PC-3 (cell line): ENCODE results near the gene GAGE1. TPM values are rescaled to one million over a fixed set of nuclear protein-coding genes. Genes with fewer than 3 reads are reported as not detected.

Experiments
- ATAC-seq: fragments of 200-7000 bp; cut with Tn5 transposase; 2 replicates; pipeline ENCODE4 v1.9.1; 2020; ENCODE audit warnings: mild to moderate bottlenecking, moderate library complexity
- BruUV-seq: library from RNA; stranded (reverse); fragments of 400-500 nt; replicated peaks from 2 replicates; lab custom pipeline; 2021; lab: Mats Ljungman, UMichigan
- CTCF ChIA-PET: fragments of 300-600 bp; sonication (Branson Sonifier 250); formaldehyde crosslinking; loops from one replicate; lab custom pipeline; 2022; ENCODE audit warnings: antibody characterized with exemption; lab: Charles Lee
- POLR2A ChIA-PET: fragments of 300-600 bp; sonication (Branson Sonifier 250); formaldehyde crosslinking; loops from one replicate; lab custom pipeline; 2022; ENCODE audit warnings: antibody characterized with exemption; ENCODE audit not compliant: unreplicated experiment; lab: Charles Lee
- DNase-seq: peaks from one replicate; pipeline ENCODE4 v3.0.0-alpha.2; 2015
- H2AFZ ChIP-seq: fragments of 300-600 bp; sonication (generic); 2 replicates; pipeline ENCODE4 v1.6.0; 2016; ENCODE audit warnings: antibody characterized with exemption, low read length
- H3F3A ChIP-seq: fragments of 300-600 bp; sonication (generic); one replicate; pipeline ENCODE4 v1.6.0; 2017; ENCODE audit warnings: antibody characterized with exemption, low read length, control low read depth, mild to moderate bottlenecking; ENCODE audit not compliant: unreplicated experiment
- H3K27ac ChIP-seq: fragments of 300-600 bp; sonication (generic); 2 replicates; pipeline ENCODE4 v1.5.1; 2016; ENCODE audit warnings: mild to moderate bottlenecking, low read length
- H3K27me3 ChIP-seq: fragments of 300-600 bp; sonication (generic); 2 replicates; pipeline ENCODE4 v1.6.1; 2016; ENCODE audit warnings: low read length, mixed read lengths
- H3K36me3 ChIP-seq: fragments of 300-600 bp; sonication (generic); 2 replicates; pipeline ENCODE4 v1.6.1; 2016; ENCODE audit warnings: low read depth, mixed run types, low read length, mixed read lengths
- H3K4me1 ChIP-seq: fragments of 300-600 bp; sonication (generic); 2 replicates; pipeline ENCODE4 v1.5.1; 2016; ENCODE audit warnings: low read length; ENCODE audit not compliant: insufficient read depth
- H3K4me2 ChIP-seq: fragments of 300-600 bp; sonication (generic); 2 replicates; pipeline ENCODE4 v1.6.0; 2016; ENCODE audit warnings: low read length
- H3K4me3 ChIP-seq: fragments of 300-600 bp; sonication (generic); 2 replicates; pipeline ENCODE4 v1.5.1; 2016; ENCODE audit warnings: mild to moderate bottlenecking, low read length, mixed read lengths
- H3K79me2 ChIP-seq: fragments of 300-600 bp; sonication (generic); 2 replicates; pipeline ENCODE4 v1.6.1; 2017; ENCODE audit warnings: low read length, mixed read lengths
- H3K9ac ChIP-seq: fragments of 300-600 bp; sonication (generic); 2 replicates; pipeline ENCODE4 v1.6.0; 2016; ENCODE audit warnings: mild to moderate bottlenecking, low read length
- H3K9me2 ChIP-seq: fragments of 300-600 bp; sonication (generic); replicated peaks from 2 replicates; pipeline ENCODE4 v1.6.1; 2016; ENCODE audit warnings: mixed run types, low read length, mixed read lengths
- H3K9me3 ChIP-seq: fragments of 300-600 bp; sonication (generic); 2 replicates; pipeline ENCODE4 v1.6.1; 2016; ENCODE audit warnings: low read length, mixed read lengths
- H4K20me1 ChIP-seq: fragments of 300-600 bp; sonication (generic); 2 replicates; pipeline ENCODE4 v1.6.1; 2016; ENCODE audit warnings: low read length, mixed read lengths
- EZH2 ChIP-seq: fragments of 300-600 bp; sonication (generic); IDR thresholded peaks from one replicate; pipeline ENCODE4 v1.6.1; 2017; ENCODE audit warnings: antibody characterized with exemption, mild to moderate bottlenecking, low read length; ENCODE audit not compliant: unreplicated experiment
- EZH2phosphoT487 ChIP-seq: fragments of 300-600 bp; sonication (generic); IDR thresholded peaks from 2 replicates; pipeline ENCODE4 v1.6.1; 2018; ENCODE audit warnings: mild to moderate bottlenecking, antibody characterized with exemption, low read length, borderline replicate concordance
- intact Hi-C: fragments of 100-400 bp; cut with micrococcal nuclease; formaldehyde crosslinking; loops from 2 replicates; pipeline ENCODE4 v1.9.0; 2023
- total RNA-seq: library from RNA; depleted of rRNA; stranded (reverse); fragments of >200 nt; gene quantifications from 2 replicates; pipeline ENCODE4 v1.2.3, GENCODE V29; 2014; rRNA removed
- TF ChIP-seq, protein P1 (sequence below): fragments of 300-600 bp; sonication (generic); conservative IDR thresholded peaks from 2 replicates; pipeline ENCODE4 v1.5.1; 2017; ENCODE audit warnings: antibody characterized with exemption, low read depth, mild to moderate bottlenecking, low read length

Gene GAGE1
- total RNA-seq, 1 experiment from 2014 or later, result not detected

DNA sequence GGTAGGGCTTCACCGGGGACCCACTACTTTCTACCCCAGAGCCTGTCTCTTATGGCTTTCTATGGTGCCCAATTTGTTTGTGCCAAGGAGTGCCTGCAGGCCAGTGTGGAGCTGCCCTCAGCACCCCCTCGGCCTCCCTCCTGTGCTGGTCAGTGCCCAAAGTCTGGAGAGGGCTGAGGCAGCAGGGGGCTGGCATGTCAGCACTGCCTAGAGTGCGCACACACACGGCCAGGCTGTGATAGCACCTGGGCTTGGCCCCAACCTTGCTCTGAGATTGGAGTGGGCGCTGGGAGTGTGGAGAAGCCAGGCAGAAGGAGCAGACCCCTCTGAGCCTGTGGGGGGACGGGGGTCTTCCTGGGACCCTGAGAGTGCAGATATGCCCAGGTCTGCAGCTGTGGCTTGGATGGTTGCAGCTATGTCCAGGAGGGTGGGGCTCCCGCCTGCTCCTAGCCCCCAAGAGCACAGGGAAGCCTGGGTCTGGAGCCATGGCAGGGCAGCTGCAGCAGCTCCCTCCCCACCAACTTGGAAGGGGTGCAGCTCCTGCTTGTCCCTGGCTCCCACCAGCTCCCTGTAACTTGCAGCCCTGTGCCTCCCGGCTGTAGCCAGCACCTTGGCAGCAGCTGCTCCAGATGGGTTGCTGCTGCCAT, 46.3 kb downstream of the GAGE1 start:
- Histone ChIP-seq H3K36me3 (no peaks in the 10 kb centered on the region), H3K9ac (no peak overlapping the region), H4K20me1 (no peaks in the 10 kb centered on the region), H3F3A (no peaks in the 10 kb centered on the region), H3K4me1 (no peaks in the 10 kb centered on the region), H3K9me2 (no peaks in the 10 kb centered on the region), H3K27me3 (peaks cover 13% of the 10 kb centered on the region; the same call in 1 of the 2 replicates), H3K4me3 (no peak overlapping the region), H2AFZ (no peak overlapping the region), H3K4me2 (no peak overlapping the region), H3K79me2 (no peaks in the 10 kb centered on the region), H3K9me3 (no peaks in the 10 kb centered on the region), H3K27ac (no peak overlapping the region)
- DNase-seq, result no peak
- POLR2A ChIA-PET, result no interaction called here
- BruUV-seq, result no TSS peak
- TF ChIP-seq, protein P1, sequence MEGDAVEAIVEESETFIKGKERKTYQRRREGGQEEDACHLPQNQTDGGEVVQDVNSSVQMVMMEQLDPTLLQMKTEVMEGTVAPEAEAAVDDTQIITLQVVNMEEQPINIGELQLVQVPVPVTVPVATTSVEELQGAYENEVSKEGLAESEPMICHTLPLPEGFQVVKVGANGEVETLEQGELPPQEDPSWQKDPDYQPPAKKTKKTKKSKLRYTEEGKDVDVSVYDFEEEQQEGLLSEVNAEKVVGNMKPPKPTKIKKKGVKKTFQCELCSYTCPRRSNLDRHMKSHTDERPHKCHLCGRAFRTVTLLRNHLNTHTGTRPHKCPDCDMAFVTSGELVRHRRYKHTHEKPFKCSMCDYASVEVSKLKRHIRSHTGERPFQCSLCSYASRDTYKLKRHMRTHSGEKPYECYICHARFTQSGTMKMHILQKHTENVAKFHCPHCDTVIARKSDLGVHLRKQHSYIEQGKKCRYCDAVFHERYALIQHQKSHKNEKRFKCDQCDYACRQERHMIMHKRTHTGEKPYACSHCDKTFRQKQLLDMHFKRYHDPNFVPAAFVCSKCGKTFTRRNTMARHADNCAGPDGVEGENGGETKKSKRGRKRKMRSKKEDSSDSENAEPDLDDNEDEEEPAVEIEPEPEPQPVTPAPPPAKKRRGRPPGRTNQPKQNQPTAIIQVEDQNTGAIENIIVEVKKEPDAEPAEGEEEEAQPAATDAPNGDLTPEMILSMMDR, result no peak
- TF ChIP-seq EZH2 (no peak), EZH2phosphoT487 (no peak)
- ATAC-seq, result no peak
- intact Hi-C loops, result no loop called here
- CTCF ChIA-PET, result no interaction called here

DNA sequence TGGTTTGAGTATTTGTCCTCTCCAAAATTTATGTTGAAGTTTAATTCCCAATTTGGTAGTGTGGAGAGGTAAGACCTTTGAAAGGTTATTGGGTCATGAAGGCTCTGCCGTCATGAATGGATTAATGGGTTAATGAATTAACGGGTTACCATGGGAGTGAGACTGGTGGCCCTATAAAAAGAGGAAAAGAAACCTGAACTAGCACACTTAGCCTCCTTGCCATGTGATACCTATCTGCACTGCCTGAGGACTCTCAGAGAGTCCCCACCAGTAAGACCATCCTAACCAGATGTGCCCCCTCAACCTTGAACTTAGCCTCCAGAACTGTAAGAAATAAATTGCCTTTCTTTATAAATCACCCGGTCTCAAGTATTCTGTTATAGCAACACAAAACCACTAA, 57.7 kb downstream of the GAGE1 start:
- Histone ChIP-seq H3K4me1 (no peaks in the 10 kb centered on the region), H3K9ac (no peak overlapping the region), H3K36me3 (no peaks in the 10 kb centered on the region), H4K20me1 (no peaks in the 10 kb centered on the region), H3K4me2 (no peak overlapping the region), H3K4me3 (no peak overlapping the region), H3K9me2 (no peaks in the 10 kb centered on the region), H2AFZ (no peak overlapping the region), H3K27me3 (peaks cover 32% of the 10 kb centered on the region), H3K9me3 (no peaks in the 10 kb centered on the region), H3K79me2 (no peaks in the 10 kb centered on the region), H3F3A (no peaks in the 10 kb centered on the region), H3K27ac (no peak overlapping the region)
- TF ChIP-seq, protein P1, result no peak
- TF ChIP-seq EZH2phosphoT487, result no peak
- no peak for TF ChIP-seq EZH2
- intact Hi-C loops, result no loop called here
- DNase-seq (no peak), ATAC-seq (no peak)
- CTCF ChIA-PET, result no interaction called here
- POLR2A ChIA-PET, result no interaction called here
- no TSS peak for BruUV-seq

Other genes starting within 250 kb of the GAGE1 start
- not detected in 2 replicates for gene GAGE12C, start 66.8 kb upstream of the GAGE1 start, total RNA-seq
- gene GAGE12D, start 57.3 kb upstream of the GAGE1 start, total RNA-seq, result not detected in 2 replicates
- not detected in 2 replicates for gene GAGE12E, start 47.7 kb upstream of the GAGE1 start, total RNA-seq
- not detected in 2 replicates for gene GAGE12F, start 38.2 kb upstream of the GAGE1 start, total RNA-seq
- not detected in 2 replicates for gene GAGE12G, start 28.6 kb upstream of the GAGE1 start, total RNA-seq
- gene GAGE12H, start 19.1 kb upstream of the GAGE1 start, total RNA-seq, result not detected in 2 replicates
- not detected in 2 replicates for gene GAGE2A, start 9.5 kb upstream of the GAGE1 start, total RNA-seq
- gene PAGE1, start 97.0 kb downstream of the GAGE1 start, total RNA-seq, result 1.7 and 4.5 TPM in 2 replicates
- gene PAGE4, start 230.3 kb downstream of the GAGE1 start, total RNA-seq, result not detected in 2 replicates